Stimulated activated CD4-positive, alpha-beta T cell treated with anti-CD3 and anti-CD28 coated beads, Interleukin-15, amount 100 ng/mL, for 1 hour (primary cell): Measurements from ENCODE around the gene NT5C2.

Experiments used
- DNase-seq, 2 donors: peaks; one replicate each; pipeline ENCODE4 v3.0.0-alpha.2; 2020; ENCODE audit warnings: low read depth in 1 of 2, low spot score in 1 of 2

The NT5C2 gene

DNA sequence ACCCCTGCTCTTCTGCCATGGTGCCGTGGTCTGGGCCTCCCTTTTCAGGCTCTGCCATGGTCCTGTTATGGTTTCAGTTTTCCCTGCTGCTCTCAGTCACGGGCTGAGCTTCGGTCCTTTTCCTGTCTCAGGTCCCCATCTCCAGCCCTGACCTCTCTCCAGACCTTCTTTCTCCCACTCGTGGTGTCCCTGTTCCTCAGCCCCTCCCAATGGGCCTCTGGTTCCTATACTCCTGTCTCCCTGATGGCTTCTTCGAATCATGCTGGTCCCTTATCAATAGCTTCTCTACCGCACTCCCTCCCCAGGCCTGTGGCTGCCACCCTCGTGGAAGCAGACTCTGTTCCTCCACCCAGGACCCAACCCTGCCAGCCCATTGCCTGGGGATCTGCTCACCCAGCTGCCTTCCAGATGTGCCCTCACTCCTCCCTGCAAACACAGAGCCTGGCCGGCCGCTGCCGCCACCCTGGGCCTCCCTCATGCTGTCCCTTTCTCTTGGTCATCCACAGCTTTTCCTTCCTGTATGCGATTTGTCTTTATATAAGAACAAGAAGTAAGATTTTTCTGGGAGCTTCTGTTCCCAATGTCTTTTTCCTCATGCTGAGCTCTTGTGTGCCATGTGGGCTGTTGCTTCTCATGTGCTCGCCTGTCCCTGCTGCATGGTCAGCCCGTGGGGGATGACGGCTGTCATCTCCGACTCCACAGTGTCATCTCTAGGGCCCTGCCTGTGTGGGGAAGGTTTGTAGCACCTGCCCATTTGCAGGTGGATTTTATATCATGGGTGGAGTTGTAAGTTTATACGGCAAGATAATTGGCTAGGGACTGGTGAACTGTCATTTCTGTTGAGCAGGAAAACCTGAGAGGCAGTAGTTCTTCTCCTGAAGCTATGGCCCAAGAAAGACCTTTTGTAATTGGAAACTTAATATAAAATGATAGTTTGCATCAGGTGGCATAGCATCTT, 126.7 kb downstream of the NT5C2 start:
- DNase-seq, result no peak

DNA sequence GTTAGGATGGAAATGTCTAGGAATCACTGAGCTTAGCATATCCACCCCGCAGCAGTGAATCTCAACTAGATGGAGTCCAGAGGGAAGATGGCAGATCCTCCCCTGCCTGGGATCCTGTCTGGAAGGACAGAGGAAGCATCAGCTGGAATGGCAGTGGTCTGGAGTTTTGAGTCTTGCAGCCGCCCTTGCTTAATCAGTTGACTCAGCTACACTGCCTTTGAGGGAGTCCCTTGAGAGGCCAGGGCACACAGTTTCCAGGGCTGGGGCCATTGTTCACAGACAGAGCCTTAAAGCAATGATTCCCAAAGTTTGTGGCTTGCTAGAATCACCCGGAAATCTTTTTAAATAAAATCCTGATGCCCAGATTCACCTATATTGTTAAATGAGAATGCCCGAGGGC, 128.1 kb downstream of the NT5C2 start:
- DNase-seq, result no peak

DNA sequence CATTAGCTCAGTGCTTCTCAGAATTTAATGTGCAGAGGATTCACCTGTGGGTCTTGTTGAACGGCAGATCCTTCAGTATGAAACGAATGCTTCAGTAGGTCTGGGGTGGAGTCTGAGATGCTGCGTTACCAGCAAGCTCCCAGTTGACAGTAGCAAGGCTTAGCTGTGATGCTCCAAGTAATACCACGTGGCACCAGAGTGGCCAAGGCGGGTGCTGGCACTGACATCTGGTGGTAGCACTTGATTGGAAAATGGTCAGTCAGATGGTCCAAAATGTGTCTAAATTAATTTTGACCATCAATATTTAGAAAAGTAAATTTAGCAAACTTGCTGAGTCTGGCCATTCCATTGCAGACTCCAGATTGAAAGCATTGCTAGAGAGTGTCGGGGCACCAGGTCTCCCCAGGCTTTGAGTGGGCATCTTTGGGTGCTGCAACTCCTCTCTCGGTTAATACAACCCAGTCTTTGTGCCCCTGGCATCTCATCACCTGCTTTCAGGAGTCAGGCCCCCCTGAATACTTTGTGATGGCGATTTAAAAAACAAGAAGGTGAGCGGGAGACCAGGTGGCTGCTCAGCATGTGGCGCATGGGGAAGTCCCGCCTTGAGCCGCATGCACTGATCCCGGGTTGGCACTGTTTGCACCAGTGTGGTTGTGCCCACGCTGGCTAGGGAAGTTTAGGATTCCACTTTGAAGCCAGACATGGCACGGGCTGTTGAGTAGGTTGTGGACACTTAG, 130.1 kb downstream of the NT5C2 start:
- DNase-seq, result no peak

DNA sequence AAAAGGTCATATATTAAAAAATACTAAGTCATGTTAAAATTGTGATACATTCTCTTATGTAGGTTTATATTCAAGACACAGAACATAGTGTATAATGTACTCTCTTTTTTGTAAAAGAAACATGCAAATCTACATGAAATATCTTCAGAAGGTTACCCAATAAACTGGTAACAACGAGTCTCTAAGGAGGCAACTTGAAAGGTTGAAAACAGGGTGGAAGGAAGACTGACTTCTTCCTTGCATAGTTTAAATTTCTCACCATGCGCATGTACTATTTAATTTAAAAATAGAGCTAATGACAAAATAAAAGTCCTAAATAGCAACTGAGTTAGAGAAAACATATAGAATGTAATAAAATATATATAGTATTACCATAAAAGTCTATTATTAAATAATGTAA, 132.5 kb downstream of the NT5C2 start:
- no peak for DNase-seq

DNA sequence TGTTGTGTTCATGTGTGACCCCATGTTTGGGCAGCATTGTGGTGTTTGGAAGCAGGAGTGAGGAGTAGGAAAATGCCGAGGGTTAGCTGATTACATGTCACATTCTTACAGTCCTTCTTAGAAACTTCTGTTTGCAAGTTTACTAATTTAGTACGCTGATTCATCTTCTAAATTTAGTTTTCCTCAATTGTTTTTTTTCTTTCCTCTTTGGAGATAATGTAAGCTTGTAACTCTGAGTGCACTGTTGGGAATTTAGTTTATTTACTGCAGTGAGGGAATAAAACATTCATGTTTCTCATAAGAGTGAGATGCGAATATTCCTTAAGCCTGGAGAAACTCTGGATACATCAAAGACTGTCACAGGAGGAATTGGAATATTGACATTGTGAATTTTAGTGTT, 135.0 kb downstream of the NT5C2 start:
- DNase-seq, result no peak

DNA sequence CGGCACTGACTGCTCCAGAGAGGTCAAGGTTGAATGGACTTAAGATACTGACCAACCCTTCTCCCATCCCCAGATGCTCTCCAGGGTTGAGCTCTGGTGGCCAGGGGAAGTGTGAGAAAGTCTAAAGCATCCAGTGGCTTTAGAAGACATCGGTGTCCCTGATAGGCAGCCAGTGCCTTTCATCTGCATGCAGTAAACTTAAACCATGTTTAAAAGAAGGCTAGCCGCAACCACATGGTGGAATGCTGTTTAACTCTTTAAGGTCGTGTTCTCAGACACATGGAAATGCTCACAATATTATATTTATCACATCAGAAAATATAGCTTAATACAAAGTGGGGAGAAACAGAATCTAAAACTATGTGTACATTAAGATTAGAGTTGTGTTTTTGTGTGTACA, 138.0 kb downstream of the NT5C2 start:
- DNase-seq, result no peak

DNA sequence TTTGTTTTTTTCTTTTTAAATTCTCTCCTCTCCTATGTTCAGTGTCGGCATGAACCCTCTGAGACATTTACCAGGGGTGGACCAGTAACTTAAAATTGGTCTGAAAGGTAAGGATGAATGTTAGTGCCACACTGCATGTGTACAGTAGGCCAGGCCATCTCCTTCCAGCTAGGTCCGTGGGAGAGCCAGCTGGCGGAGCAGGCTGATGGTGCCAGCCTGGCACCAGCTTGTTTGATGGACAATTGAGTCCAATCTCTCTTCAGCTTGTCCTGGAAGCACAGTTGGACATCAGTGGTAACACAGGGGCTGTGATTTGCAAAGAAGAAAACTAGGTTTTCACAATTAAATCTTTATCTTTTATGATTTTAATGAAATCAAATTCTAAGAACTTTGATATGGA, 138.5 kb downstream of the NT5C2 start:
- no peak for DNase-seq

DNA sequence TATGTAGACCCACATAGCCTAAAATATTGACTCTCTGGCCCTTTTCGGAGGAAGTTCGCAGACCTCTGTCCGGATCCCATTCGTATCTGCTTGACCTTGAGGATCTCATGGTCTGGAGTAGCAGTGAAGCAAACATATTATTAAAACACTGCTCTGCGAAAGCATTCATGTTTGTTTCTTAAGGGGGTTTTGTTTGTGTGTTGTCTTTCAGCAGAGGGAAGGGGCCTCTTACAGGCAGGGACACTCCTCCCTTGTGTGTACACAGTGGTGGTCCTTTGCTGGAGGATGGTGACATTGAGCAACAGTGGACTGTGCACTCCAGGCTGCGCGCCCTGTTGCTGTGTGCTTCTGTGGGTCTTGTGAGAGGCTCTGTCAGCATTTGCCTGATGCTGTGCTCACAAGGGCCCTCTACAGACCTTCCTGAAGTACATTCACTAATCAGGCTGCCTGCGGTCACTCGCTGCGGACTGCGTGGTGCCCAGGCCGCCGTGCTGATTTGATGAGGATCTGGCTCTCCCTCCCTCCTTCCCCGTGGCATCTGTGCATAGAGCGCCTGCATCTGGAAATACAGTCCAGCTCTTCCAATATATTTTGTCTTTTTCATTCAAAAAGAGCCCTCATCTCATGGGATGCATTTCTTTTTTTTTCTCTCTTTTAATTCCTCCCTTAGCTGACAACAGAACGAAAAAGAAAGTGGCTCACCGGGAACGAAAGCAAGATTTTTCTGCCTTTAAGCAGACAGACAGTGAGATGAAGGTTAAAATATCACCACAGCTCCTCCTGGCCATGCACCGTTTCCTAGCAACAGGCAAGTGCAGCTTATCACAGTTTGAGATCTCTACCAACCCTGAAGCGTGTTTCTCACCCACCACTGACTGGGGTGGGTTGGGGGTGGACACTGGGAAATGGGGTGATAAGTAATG, 139.2 kb downstream of the NT5C2 start:
- no peak for DNase-seq

DNA sequence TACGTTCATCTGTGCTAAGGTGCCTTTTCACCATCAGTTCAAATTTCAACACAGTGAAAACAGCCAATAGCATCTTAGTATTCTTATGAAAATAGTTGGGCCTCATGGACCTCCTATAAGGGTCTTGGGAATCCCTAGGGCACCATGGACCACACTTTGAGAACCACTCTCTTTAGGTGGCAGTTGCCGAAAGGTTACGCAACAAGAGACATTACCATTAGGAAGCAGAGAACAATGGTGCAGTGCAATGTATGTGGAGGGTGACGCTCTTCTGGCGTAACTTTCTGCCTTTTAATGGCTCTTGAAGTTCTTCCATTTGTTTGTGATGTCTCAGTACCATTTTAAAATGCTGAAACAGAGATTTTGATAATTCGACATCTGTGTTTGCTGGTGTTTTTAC, 143.8 kb downstream of the NT5C2 start:
- DNase-seq, result no peak

DNA sequence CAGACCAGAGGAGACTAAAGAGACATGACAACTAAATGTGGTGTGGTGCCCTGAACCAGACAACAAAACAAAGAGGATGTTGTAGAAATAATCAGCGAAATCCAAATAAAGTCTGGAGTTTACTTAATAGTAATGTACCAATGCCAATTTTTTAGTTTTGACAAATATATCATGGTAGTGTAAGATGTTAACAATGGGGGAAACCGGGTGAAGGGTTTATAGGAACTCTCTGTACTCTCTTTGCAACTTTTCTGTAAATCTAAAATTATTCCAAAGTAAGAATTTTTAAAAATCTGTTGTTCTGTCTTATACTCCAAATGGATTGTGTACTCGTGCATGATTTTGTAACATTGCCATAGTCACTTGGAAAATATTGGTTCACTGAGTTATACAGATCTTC, 145.7 kb downstream of the NT5C2 start:
- no peak for DNase-seq

DNA sequence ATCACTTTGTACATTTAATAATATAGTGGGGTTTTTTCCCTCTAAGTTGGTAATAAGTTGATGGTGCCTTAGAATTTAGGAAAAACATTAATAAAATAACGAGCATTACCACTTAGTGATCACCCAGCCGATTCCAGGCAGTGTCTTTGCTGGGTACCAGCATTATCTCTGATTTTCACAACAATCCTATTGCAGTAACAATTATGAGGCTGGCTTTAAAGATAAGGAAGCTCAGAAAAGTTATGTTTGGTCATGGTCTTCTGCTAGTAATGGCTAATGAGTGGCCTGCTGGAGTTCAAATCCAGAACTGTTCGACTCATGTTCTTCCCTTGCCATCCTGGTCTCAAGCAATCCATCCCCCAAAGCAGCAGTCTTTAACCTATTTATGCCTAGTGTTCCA, 147.1 kb downstream of the NT5C2 start:
- DNase-seq, result no peak

DNA sequence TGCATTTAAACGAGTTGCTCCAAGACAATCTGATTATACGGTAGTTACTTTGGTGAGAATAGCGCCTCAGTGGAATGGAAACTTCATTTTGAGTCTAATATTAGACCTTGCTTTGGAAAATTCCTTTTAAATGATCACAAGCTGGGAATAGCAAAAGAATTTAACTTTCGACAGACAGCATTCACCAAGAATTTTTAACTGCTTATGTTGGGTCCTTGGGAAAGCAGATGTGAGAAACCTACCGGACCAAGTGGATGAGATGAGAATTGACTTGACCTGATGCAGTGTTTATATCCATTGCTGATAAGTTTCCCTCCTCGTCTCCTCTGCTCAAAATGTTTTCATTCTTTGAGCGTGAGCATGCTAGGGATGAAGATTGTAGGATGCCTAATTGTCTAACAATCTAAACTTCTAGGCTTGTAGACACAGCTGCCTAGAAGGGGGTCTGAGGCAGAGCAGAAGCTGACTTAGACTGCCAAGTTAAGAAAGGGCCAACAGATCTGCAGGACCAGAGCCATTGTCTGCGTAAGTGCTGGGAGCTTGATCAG, 148.1 kb downstream of the NT5C2 start:
- DNase-seq, result no peak

DNA sequence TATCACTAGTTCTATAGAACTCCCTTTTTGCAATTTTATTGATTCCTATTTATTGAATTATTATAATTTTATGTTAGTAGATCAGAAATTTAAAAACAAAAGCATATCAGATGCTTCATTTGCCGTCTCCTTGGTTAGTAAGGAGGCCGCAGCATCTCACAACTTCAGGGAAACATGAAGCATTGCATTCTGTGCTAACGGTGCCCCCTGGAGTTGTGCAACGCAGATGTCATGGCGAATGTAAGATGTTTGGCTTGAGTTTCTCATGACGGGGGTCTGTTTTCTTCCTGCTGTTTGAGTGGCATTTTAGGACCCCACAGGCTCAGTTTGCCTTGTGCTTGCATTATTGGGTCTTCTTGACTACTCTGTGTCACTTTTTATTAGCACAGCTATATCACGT, 150.2 kb downstream of the NT5C2 start:
- no peak for DNase-seq

DNA sequence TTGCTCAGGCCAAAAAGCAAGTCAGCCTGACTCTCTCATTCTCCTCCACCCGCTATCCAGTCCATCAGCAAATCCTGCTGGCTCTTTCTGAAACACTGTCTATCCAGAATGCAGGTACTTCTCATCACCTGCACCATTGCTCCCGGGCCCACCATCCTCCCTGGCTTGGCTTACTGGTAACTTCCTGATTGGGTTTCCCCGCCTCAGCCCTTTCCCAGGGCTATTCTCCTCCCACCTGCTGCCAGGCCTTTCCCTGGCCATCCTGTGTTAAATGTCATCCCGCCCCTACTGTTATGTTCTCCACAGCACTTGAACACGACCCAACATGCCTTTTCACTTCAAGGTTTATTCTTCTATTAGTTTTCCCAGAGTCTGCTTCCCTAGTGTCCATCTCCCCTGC, 150.9 kb downstream of the NT5C2 start:
- DNase-seq, result no peak

DNA sequence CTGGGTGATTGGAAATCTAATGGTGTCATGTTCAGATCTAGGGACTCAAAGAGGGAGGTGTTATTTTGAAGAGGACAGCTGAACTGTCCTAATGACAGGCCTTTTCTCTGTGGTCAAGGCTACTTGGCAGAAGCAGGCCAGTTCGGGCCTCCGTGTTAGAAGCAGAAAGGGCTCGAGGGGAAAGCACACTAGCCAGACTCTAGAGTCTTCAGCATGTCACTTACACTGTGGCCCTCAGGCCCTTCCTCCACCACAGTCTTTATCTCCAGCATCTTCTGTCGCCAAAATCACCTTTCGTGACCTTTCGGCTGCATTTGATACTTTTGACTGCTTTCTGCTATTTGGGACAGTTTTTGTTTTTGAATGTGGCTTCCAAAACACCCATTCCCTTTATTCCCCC, 151.7 kb downstream of the NT5C2 start:
- no peak for DNase-seq

DNA sequence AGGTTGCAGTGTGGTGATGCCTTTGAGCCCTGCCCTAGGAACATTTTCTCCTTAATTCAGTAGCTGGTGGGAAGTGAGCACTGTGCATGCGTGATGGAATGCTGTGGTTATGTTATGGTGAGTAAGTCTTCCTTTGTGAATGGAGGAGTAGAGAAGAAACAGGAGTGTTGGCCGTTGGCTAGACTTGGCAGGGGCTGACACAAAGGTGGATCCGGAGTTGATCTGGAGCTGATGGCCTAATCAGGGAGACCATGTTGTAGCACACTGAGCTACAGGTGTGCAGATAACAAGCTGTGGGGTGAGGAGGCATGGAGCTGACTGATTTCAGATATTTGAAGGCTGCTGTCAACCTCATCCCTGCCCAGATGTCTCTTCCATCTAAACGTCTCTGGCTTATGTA, 152.7 kb downstream of the NT5C2 start:
- DNase-seq, result no peak

DNA sequence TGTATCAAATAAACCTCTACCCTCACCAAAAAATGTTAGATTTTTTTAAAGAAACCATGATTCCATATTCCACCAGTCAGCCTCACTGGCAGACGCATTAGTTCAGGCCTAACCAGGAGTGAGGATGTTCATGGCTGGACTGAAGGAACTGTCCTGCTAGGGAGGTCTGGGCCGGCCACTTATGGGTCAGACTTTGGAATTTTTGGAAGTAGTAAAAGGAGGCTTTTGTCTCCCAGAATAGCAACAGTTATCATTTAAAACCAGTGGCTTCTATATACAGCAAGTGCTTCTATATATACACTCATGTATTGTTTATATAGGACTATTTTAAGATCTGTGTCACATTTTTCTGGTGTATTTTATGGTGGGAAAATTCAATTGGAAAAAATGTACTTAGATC, 154.5 kb downstream of the NT5C2 start:
- no peak for DNase-seq
